Activated CD4-positive, alpha-beta T cell treated with anti-CD3 and anti-CD28 coated beads, Interleukin-2, amount 10 ng/mL, durations not matched to agents 24 days and 14 days (primary cell): ENCODE results near the gene P2RY14. TPM values are rescaled to one million over a fixed set of nuclear protein-coding genes. Genes with fewer than 3 reads are reported as not detected.

Experiments used
- DNase-seq: peaks from one replicate; pipeline ENCODE4 v3.0.0; 2022
- H3K27ac Mint-ChIP-seq: one replicate; pipeline ENCODE4 v1.8.0; 2022; ENCODE audit warnings: mild to moderate bottlenecking, mixed read lengths
- H3K27me3 Mint-ChIP-seq: one replicate; pipeline ENCODE4 v1.8.0; 2022; ENCODE audit warnings: mixed read lengths
- H3K36me3 Mint-ChIP-seq: one replicate; pipeline ENCODE4 v1.8.0; 2022; ENCODE audit warnings: low read depth, mild to moderate bottlenecking, mixed read lengths
- H3K4me1 Mint-ChIP-seq: one replicate; pipeline ENCODE4 v1.8.0; 2021; ENCODE audit warnings: mixed read lengths
- H3K4me3 Mint-ChIP-seq: one replicate; pipeline ENCODE4 v1.8.0; 2022; ENCODE audit warnings: mild to moderate bottlenecking, moderate library complexity, mixed read lengths
- H3K9me3 Mint-ChIP-seq: one replicate; pipeline ENCODE4 v1.8.0; 2021; ENCODE audit warnings: mixed read lengths
- intact Hi-C: fragments of 100-400 bp; cut with micrococcal nuclease; formaldehyde crosslinking; loops from one replicate; pipeline ENCODE4 v1.15.1; 2023
- total RNA-seq: library from RNA; stranded (reverse); gene quantifications from 2 replicates; pipeline ENCODE4 v1.2.3, GENCODE V29; 2022

P2RY14 gene
- total RNA-seq, 1 donor from 2014 or later = 3.0 TPM

DNA sequence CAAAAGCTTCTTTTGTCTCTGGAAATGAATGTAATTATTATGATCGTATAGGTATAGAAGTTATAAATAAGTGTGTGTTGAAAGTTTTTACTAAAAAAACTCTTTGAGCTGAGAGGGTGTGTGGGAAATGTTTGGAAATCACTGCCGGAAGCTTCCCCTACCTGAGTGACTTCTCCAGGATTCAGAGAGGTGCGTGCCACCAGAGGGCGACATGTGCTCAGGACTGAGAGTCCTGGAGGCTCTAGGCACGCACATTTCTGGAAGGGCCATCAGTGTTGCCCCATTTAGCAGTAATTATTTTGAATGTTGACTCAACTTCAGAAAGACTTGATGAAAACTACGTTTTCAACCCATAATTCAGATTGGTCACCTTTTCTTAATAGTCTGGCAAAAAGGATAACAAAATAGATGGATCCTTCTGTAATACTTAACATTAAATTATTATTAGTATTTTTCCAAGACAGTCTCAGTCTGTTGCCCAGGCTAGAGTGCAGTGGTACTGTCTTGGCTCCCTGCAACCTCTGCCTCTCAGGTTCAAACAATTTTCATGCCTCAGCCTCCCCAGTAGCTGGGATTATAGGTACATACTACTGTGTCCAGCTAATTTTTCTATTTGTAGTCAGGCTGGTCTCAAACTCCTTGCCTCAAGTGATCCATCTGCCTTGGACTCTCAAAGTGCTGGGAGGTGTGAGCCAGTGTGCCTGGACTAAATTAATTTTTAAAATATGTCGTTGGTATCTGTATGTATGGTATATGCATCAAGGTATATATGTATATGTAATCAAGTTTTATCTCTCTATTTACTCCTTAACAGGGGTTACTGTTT, 109.9 kb downstream of the P2RY14 start:
- Mint-ChIP-seq H3K4me3 (no peak overlapping the region), H3K27ac (no peak overlapping the region), H3K36me3 (no peaks in the 10 kb centered on the region), H3K9me3 (no peaks in the 10 kb centered on the region), H3K4me1 (peaks cover 41% of the 10 kb centered on the region), H3K27me3 (peaks cover 1% of the 10 kb centered on the region)
- intact Hi-C loops = loop anchor here (1.0 to 5.0 kb wide), 4 partner anchors 59 to 669 kb away; partner anchors contain the start of gene P2RY13
- peak; percentile 94 for DNase-seq

DNA sequence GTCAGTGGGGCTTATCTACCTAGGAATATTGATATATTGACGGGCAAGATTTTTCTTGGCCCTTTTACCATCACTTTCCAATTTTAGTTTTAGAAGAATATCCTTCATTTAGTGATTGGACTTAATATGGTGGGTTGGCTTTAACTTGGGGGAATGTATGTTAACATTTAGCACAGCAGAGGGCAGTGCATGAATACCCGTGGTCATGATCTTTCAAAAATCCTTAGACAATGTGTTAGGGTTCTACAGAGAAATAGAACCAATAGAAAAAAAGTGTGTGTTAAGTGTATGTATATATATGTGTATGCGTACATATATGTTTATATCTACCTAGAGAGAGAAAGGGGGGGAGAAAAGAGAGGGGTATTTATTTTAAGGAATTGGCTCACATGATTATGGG, 112.2 kb downstream of the P2RY14 start:
- no peak overlapping the region for H3K27ac Mint-ChIP-seq
- H3K27me3 Mint-ChIP-seq = peaks cover 3% of the 10 kb centered on the region
- H3K4me3 Mint-ChIP-seq = no peak overlapping the region
- H3K4me1 Mint-ChIP-seq = peaks cover 23% of the 10 kb centered on the region
- no peaks in the 10 kb centered on the region for H3K36me3 Mint-ChIP-seq
- no peaks in the 10 kb centered on the region for H3K9me3 Mint-ChIP-seq
- intact Hi-C loops = loop anchor here (5.0 kb wide), 2 partner anchors 161 to 671 kb away; partner anchors contain the start of gene P2RY13
- no peak for DNase-seq

DNA sequence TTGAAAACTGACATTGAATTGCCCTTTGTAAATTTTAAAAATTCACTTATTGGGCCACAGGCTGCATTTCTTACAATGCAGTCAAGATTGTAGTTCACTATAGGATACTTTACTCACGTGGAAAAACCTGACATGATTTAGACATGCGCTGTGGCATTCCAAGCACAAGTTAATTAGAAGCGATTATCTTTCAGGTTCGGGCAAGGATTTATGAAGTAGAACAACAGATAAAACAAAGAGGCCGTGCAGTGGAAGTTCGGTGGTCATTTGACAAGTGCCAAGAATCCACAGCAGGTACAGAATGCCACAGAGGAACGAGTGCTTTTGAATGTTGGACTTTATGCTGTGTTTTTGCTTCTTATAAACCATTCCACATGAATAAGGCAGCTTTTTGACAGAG, 113.1 kb downstream of the P2RY14 start:
- H3K4me3 Mint-ChIP-seq = no peak overlapping the region
- H3K27me3 Mint-ChIP-seq = peaks cover 9% of the 10 kb centered on the region
- H3K27ac Mint-ChIP-seq = no peak overlapping the region
- H3K9me3 Mint-ChIP-seq = no peaks in the 10 kb centered on the region
- intact Hi-C loops = loop anchor here (5.0 kb wide), 2 partner anchors 162 to 672 kb away; partner anchors contain the start of gene P2RY13
- no peak for DNase-seq
- H3K4me1 Mint-ChIP-seq = peaks cover 14% of the 10 kb centered on the region
- H3K36me3 Mint-ChIP-seq = no peaks in the 10 kb centered on the region

Other genes starting within 250 kb of the P2RY14 start
- gene MED12L, start 192.9 kb downstream of the P2RY14 start, total RNA-seq = 2.5 and 4.9 TPM in 2 replicates
- 159 and 164 TPM in 2 replicates for gene GPR171, start 75.3 kb downstream of the P2RY14 start, total RNA-seq
- 1.0 and 1.4 TPM in 2 replicates for gene GPR87, start 38.3 kb upstream of the P2RY14 start, total RNA-seq
- not detected in 2 replicates for gene P2RY13, start 51.0 kb upstream of the P2RY14 start, total RNA-seq
- not detected in 2 replicates for gene P2RY12, start 106.2 kb upstream of the P2RY14 start, total RNA-seq
- gene IGSF10, start 182.5 kb upstream of the P2RY14 start, total RNA-seq = not detected in 2 replicates